ENCODE results near the gene PKIG. TPM values are rescaled to one million over a fixed set of nuclear protein-coding genes. Genes with fewer than 3 reads are reported as not detected.

PKIG gene
- total RNA-seq, 2 donors from 2014 or later: 125 to 186 TPM

- no peaks in the 10 kb centered on the region for H3K27me3 ChIP-seq (replicated peaks; ENCODE audit: insufficient read depth)
- H3K4me3 ChIP-seq: no peak overlapping the region
- DNase-seq (ENCODE audit: low spot score): no peak
- H3K9me3 ChIP-seq: no peaks in the 10 kb centered on the region
- peak overlapping the region in 1 of 2 donors; percentile 46 for H3K27ac ChIP-seq
- no peaks in the 10 kb centered on the region for H3K36me3 ChIP-seq
- no peak for ATAC-seq (ENCODE audit: insufficient number of reproducible peaks, low FRiP score, low read depth)
- TF ChIP-seq, protein P1, sequence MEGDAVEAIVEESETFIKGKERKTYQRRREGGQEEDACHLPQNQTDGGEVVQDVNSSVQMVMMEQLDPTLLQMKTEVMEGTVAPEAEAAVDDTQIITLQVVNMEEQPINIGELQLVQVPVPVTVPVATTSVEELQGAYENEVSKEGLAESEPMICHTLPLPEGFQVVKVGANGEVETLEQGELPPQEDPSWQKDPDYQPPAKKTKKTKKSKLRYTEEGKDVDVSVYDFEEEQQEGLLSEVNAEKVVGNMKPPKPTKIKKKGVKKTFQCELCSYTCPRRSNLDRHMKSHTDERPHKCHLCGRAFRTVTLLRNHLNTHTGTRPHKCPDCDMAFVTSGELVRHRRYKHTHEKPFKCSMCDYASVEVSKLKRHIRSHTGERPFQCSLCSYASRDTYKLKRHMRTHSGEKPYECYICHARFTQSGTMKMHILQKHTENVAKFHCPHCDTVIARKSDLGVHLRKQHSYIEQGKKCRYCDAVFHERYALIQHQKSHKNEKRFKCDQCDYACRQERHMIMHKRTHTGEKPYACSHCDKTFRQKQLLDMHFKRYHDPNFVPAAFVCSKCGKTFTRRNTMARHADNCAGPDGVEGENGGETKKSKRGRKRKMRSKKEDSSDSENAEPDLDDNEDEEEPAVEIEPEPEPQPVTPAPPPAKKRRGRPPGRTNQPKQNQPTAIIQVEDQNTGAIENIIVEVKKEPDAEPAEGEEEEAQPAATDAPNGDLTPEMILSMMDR (IDR thresholded peaks at IDR 0.05): no peak
- H3K4me1 ChIP-seq (ENCODE audit: control insufficient read depth in 1 of 2, low read depth in 2 of 2): peaks cover 14 to 29% of the 10 kb centered on the region in 2 donors
Observed at GRCh38 chr20:44643154-44643519, 60.8 kb downstream of the PKIG start.

DNA sequence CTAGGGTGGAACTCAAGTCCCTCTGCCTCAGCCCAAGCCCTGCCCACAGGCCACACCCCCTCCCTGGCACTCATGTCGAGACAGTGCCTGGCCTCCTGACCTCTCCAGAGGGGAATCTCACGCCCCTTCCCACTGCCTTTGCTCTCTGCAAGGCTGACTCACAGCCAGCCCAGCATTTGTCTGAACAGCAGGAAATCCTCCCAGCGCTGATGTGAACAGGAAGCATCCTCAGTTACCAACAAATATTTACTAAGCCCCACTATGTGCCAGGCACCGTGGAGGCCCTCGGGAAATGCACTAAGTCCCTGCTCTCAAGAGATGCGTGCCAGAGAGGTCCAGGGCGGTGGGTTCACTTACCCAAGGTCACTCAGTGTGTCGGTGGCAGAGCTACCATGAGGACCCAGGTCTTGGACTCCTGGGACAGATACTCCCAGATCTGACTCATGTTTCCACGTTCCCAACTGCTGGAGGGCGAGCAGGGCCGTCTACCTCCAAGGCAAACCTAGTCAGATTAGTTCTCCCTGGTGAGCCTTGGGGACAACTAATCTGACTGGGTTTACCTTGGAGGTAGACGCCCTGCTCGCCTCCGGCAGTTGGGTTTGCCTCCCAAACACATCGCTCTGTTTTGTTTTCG is 61.3 kb downstream of the PKIG start:
- Histone ChIP-seq H3K27ac (no peak overlapping the region), H3K9me3 (no peaks in the 10 kb centered on the region), H3K27me3 (replicated peaks; ENCODE audit: insufficient read depth) (no peaks in the 10 kb centered on the region), H3K36me3 (no peaks in the 10 kb centered on the region), H3K4me3 (no peak overlapping the region), H3K4me1 (ENCODE audit: control insufficient read depth in 1 of 2, low read depth in 2 of 2) (peaks cover 14 to 29% of the 10 kb centered on the region in 2 donors)
- TF ChIP-seq, protein P1 (IDR thresholded peaks at IDR 0.05): no peak
- DNase-seq (ENCODE audit: low spot score): no peak
- ATAC-seq (ENCODE audit: insufficient number of reproducible peaks, low FRiP score, low read depth): no peak

DNA sequence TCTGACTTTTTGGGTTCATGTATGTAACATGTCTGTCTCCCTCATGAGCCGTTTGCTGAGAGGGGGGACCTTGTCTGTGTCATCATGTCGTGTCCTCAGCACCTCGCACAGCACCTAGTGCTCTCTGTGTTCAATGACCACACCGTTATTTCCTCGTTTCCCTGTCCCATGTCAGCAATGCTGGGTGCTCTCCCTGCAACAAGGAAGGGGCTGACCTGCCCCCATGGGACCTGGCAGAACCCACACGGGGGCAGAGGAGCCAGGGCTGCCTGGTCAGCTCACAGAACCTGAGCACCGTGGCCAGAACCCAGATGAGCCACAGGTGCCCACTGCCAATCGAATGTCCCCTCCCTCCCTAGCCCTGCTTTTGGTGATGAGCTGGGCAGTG is 61.8 kb downstream of the PKIG start:
- no peak overlapping the region for H3K27ac ChIP-seq

GRCh38 chr20:44644667-44645131 is 62.3 kb downstream of the PKIG start:
- no peak overlapping the region for H3K4me3 ChIP-seq
- no peak for ATAC-seq (ENCODE audit: insufficient number of reproducible peaks, low FRiP score, low read depth)
- no peaks in the 10 kb centered on the region for H3K36me3 ChIP-seq
- H3K4me1 ChIP-seq (ENCODE audit: control insufficient read depth in 1 of 2, low read depth in 2 of 2): peaks cover 14 to 29% of the 10 kb centered on the region in 2 donors
- H3K9me3 ChIP-seq: no peaks in the 10 kb centered on the region
- H3K27me3 ChIP-seq (replicated peaks; ENCODE audit: insufficient read depth): no peaks in the 10 kb centered on the region
- TF ChIP-seq, protein P1 (IDR thresholded peaks at IDR 0.05): no peak
- DNase-seq (ENCODE audit: low spot score): no peak
- H3K27ac ChIP-seq: no peak overlapping the region

More for the DNA sequence above, 61.8 kb downstream of the PKIG start:
- no peaks in the 10 kb centered on the region for H3K9me3 ChIP-seq
- DNase-seq (ENCODE audit: low spot score) (no peak), ATAC-seq (ENCODE audit: insufficient number of reproducible peaks, low FRiP score, low read depth) (no peak)
- no peaks in the 10 kb centered on the region for H3K36me3 ChIP-seq
- TF ChIP-seq, protein P1 (IDR thresholded peaks at IDR 0.05): no peak
- H3K4me1 ChIP-seq (ENCODE audit: control insufficient read depth in 1 of 2, low read depth in 2 of 2): peaks cover 14 to 29% of the 10 kb centered on the region in 2 donors
- H3K4me3 ChIP-seq: no peak overlapping the region
- no peaks in the 10 kb centered on the region for H3K27me3 ChIP-seq (replicated peaks; ENCODE audit: insufficient read depth)

DNA sequence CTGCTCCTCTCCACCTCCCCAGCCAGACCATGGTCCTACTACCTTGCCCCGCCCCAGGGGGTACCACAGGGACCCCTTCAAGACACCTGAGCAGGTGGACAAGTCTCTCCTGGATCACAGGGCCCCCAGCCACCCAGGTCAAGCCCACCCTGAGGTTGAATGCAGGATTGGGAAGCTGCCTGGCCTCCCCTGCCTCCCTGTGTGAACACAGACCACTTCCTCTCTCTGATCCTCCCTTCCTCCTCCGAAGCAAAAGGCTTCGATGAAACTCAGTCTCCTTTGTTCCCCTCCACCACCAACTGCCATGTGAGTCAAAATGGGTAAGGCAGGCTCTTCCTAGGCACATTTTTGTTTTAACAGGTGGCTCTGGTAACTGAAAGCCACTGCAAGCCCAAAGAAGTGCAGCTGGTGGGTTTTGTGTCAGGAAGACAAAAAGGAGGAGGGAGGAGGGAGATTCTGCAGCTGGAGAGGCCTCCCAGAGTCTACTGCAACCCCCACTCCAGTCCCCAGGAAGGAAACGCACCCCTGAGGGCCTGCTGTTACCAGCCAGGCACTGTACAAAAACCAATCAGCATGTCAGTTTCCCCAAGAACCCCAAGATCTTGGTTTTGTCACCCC is 63.8 kb downstream of the PKIG start:
- Histone ChIP-seq H3K27me3 (replicated peaks; ENCODE audit: insufficient read depth) (no peaks in the 10 kb centered on the region), H3K27ac (no peak overlapping the region), H3K4me3 (no peak overlapping the region), H3K36me3 (no peaks in the 10 kb centered on the region), H3K9me3 (no peaks in the 10 kb centered on the region), H3K4me1 (ENCODE audit: control insufficient read depth in 1 of 2, low read depth in 2 of 2) (peaks cover 18 to 38% of the 10 kb centered on the region in 2 donors)
- no peak for DNase-seq (ENCODE audit: low spot score)
- ATAC-seq (ENCODE audit: insufficient number of reproducible peaks, low FRiP score, low read depth): no peak
- TF ChIP-seq, protein P1 (IDR thresholded peaks at IDR 0.05): no peak

Measured in thoracic aorta (tissue), 2 donors.